ENCODE data around the gene TCHH.

TCHH gene

DNA sequence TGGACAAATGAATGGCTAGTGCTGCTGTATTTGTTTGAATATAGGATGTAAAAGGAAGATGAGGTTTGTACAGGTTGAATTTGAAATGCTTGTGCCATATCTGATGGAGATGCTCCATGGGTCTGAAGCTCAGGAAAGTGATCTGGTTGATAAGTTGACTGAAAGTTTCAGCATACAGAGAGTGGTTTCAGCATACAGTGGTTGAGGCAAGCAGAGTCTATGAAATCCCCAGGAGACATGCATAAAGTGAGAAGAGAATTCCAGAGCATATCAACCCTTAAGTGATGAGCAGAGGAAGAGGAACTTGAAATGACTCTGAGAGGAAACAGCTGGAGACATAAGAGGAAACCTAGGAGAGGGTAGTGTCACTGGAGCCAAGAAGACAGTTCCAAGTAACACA is 48.1 kb downstream of the TCHH start:
- no peak for DNase-seq

DNA sequence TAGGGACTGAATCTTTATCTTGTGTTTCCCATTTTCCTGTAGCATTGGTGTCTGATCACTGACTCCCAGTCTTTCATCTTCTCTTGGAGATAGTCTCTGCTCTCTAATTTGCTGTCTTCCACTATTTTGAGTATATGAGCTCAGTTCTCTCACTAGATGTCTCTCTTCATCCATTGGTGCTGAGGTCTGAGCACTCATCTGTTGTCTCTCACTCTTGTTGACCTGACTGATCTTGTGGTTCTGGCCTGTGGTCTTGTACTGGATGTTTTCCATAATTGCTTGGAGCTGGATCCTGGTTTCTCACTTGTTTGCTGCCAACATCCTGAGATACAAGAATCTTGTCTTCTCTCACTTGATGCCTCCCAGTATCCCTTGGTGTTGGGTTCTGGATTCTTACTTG is 53.3 kb downstream of the TCHH start:
- DNase-seq, result no peak
